Activated CD4-positive, alpha-beta T cell treated with anti-CD3 and anti-CD28 coated beads, Interleukin-2, Interleukin-4, amounts not matched to agents 100 ng/mL and 50 ng/mL, durations not matched to agents 16 hours and 8 hours (primary cell): ENCODE measurements around the gene RANBP17.
"Not testable (repeated sequence)": the region's sequence is repeated elsewhere in the genome, so short reads cannot be mapped to it uniquely, and the experiment has no call there.

Experiments used
- DNase-seq: peaks from one replicate; pipeline ENCODE4 v3.0.0-alpha.2; 2020; ENCODE audit warnings: low spot score

The RANBP17 gene

GRCh38 chr5:171250738-171251137 lies 388.9 kb downstream of the RANBP17 start:
- DNase-seq = no peak

- no peak for DNase-seq
These were observed 389.7 kb downstream of the RANBP17 start for GRCh38 chr5:171251519-171251918.

GRCh38 chr5:171252674-171253073 lies 390.9 kb downstream of the RANBP17 start:
- no peak for DNase-seq

GRCh38 chr5:171258737-171259415 lies 397.1 kb downstream of the RANBP17 start:
- DNase-seq = no peak

- DNase-seq = no peak
These were observed 399.5 kb downstream of the RANBP17 start for GRCh38 chr5:171261361-171261760.

GRCh38 chr5:171261904-171262303 lies 400.1 kb downstream of the RANBP17 start:
- no peak for DNase-seq

GRCh38 chr5:171263181-171263580 lies 401.4 kb downstream of the RANBP17 start:
- DNase-seq = no peak

- peak; percentile 0 for DNase-seq
These were observed 403.0 kb downstream of the RANBP17 start for GRCh38 chr5:171264843-171265242.

GRCh38 chr5:171268700-171269620 lies 407.1 kb downstream of the RANBP17 start:
- DNase-seq = no peak

GRCh38 chr5:171269717-171270116 lies 407.9 kb downstream of the RANBP17 start:
- DNase-seq = no peak

- DNase-seq = no peak
These were observed 408.3 kb downstream of the RANBP17 start for GRCh38 chr5:171270136-171270535.

GRCh38 chr5:171271798-171272197 lies 410.0 kb downstream of the RANBP17 start:
- no peak for DNase-seq

GRCh38 chr5:171272996-171273970 lies 411.5 kb downstream of the RANBP17 start:
- DNase-seq = peak; percentile 3

- no peak for DNase-seq
These were observed 414.2 kb downstream of the RANBP17 start for GRCh38 chr5:171275841-171276544.

- DNase-seq = no peak
These were observed 421.9 kb downstream of the RANBP17 start for GRCh38 chr5:171283753-171284152.

- no peak for DNase-seq
These were observed 423.6 kb downstream of the RANBP17 start for GRCh38 chr5:171285465-171285864.

GRCh38 chr5:171288066-171288465 lies 426.2 kb downstream of the RANBP17 start:
- no peak for DNase-seq

- DNase-seq = no peak
These were observed 429.6 kb downstream of the RANBP17 start for GRCh38 chr5:171291371-171291770.

- DNase-seq = no peak
These were observed 433.5 kb downstream of the RANBP17 start for GRCh38 chr5:171295299-171295698.

GRCh38 chr5:171295801-171296200 lies 434.0 kb downstream of the RANBP17 start:
- DNase-seq = no peak

GRCh38 chr5:171297941-171298340 lies 436.1 kb downstream of the RANBP17 start:
- DNase-seq = not testable (repeated sequence)
